GM18511 (cell line): ENCODE measurements around the gene PRR19.

Experiments used
- ATAC-seq: cut with Tn5 transposase; IDR thresholded peaks from one replicate; pipeline ENCODE4 v1.9.1; 2021; ENCODE audit warnings: mild to moderate bottlenecking, moderate library complexity; ENCODE audit not compliant: unreplicated experiment

PRR19 gene

DNA sequence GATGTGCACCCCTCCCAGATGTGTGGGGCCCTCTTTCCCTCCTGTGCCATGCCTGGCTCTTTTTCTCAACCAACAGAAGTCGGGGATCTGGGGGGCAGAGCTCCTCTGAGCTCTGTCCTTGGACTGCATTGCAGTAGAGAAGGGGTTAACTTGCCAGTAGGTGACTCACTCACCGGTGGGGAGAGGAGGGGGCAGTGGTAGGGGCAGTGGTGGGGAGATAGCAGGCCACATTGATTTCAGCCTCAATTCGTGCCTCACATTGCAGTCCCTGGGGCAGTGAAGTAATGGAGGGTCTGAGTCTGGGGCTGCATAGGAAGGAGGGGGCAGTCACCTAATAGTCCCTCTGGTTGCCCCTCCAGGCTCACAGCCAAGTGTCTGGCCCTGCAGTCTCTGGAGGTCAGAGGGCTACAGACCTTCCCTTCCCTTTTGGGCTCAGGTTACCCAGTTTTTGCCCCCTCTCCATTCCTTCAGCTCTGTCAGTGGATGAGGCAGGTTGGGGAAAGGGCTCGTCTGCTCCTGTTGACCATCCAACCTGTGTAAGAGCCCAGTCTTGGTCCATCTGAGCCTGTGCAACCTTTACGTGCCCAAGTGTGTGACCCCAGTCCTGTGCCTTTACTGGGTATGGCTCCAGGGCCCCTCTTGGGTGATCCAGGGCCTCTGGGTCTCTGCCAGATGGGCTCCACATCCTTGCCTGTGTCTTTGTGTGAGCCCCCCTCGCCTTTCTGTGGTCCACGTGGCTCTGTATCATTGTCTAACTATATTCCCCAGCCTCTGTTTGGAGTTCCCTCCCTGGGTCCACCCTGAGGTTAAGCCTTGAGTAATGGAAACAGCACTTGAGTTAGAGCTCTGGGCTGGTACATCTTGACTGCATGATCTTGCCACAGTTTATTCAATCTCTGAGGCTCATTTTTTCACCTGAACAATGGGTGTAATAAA is 19.8 kb upstream of the PRR19 start:
- ATAC-seq = no peak

GRCh38 chr19:42282819-42283187 is 19.1 kb upstream of the PRR19 start:
- ATAC-seq = no peak

DNA sequence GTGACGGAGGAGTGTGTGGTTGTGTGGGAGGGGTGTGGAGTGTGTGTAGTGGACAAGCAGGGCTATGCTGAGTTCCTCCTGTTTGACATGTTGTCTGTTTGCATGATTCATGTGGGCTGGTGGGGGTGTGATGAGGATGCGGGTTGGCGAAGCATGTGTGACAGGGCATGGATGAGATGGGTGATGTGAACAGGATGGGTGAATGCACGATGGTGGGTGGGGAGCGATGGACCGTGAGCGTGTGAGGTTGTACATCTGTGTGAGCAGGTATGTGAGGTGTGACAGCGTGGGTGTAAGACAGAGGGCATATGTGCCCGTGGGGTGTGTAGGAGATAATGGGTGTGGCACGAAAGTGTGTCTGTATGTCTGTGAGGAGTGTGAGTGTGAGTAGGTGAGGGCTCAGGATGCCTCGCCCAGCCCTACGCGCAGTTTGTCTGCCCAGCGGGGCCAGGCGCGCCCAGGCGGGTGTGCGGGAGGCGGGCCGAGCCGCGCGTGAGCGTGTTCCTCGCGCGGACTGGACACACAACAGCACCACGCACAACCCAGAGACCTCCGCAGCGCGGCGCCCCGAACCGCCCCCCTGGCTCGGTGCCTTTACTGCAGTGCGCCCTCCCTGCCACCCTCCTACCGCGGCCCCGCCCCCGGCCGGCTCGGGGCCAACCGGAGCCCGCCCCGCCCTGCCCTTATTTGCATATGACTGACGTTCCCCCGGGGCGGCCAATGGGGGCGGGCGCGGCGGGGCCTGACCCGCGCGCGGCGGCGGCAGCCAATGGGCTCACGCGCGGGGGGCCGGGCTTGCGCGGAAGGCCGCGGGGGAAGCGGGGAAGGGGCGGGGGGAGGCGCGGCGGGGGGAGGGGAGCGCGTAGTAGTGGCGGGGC is 18.5 kb upstream of the PRR19 start:
- ATAC-seq = peak; percentile 46

- ATAC-seq = peak; percentile 34
These were observed 17.8 kb upstream of the PRR19 start for GRCh38 chr19:42284066-42284501.

DNA sequence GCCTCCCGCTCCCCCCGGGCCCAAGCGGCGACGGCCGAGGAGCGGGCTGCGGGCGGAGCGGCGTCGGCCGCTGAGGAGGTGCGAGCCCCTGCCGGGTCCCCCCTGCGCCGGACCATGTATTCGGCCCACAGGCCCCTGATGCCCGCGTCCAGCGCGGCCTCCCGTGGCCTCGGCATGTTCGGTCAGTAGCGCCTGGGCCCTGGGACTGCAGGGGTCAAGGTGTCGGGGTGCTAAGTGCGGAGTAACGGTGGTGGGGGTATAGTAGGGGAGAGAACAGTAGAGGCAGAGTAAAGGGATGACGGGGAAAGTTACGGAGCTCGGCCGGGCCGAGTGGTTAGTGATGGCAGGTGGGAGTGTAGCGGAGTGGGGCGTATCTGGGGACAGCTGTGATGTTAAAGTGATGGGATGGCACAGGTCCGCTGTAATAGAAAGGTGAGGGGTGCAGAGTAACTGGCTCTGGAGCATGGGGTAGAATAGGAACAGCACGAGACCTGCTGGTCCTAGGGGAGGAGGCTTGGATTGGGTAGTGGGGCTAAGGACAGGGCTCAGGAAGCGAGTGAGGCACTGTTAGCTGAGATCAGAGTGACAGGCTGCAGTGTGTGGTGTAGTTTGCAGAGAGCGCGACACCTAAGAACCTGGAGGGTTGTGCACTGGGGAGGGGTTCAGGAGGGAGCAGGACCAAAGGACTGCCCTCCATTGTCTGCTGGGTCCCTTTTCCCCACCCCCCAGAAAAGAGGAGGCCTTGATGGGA is 17.2 kb upstream of the PRR19 start:
- ATAC-seq = no peak

- no peak for ATAC-seq
These were observed 16.4 kb upstream of the PRR19 start for GRCh38 chr19:42285541-42285941.

DNA sequence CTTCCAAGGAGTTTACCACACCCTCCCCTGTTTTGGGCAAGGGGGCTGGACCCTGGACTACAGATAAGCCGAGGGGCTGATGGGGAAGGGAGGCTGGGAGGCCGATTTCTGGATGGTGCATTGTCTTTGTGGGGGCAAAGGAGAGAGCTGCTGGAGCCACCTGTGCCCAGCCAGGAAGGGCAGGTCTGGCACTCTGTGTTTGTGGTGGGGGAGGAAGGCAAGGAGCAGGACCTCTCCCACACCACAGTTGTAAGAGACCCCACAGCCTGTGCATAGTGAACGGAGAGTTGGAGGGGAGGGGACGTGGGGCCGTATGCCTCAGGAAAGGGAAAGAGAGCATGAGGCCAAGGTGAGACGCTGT is 16.0 kb upstream of the PRR19 start:
- no peak for ATAC-seq

DNA sequence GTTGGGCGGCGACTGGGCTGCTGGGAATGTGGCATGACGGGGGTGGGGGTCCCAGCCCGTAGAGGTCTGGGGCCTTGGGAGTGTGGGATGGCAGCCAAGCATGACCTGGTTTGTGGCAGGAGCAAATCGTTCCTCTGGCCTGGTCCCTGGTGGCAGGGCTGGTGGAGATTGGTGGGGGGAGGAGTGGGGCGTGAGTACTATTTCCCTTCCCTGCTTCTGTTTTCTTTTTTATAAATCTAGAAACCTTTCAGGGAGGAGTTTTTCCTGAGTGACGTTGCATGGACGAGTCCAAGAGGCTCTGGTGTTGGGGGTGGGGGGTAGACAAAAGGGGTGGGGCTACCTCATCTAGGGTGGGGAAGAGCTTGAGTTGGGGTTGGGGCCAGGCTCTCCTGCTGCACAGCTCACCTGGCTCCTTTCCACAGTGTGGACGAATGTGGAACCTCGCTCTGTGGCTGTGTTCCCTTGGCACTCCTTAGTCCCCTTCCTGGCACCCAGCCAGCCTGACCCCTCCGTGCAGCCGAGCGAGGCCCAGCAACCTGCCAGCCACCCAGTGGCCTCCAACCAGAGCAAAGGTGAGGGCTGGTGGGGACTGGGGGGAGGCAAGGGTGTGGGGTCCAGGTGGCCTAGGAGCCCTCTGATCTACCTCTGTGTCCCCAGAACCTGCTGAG is 15.4 kb upstream of the PRR19 start:
- ATAC-seq = no peak

DNA sequence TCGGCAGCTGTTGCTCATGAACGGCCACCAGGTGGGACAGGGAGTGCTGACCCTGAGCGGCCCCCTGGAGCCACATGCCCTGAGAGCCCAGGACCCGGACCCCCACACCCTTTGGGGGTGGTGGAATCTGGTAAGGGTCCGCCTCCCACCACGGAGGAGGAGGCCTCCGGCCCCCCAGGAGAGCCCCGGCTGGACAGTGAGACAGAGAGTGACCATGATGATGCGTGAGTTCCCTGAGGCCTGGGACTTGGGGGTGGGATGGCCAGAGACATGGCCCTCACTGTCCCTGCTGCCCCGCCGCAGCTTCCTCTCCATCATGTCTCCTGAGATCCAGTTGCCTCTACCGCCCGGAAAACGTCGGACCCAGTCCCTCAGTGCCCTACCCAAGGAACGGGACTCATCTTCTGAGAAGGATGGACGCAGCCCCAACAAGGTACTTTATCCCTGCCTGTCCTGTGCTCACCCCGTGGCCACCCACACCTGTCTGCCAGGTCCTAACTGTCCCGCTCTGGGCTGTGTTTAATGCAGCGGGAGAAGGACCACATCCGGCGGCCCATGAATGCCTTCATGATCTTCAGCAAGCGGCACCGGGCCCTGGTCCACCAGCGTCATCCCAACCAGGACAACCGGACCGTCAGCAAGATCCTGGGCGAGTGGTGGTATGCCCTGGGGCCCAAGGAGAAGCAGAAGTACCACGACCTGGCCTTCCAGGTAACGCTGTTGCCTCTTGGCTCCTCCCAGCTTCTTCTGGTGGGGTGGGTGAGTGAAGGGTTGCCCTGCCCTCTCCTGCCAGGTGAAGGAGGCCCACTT is 14.7 kb upstream of the PRR19 start:
- no peak for ATAC-seq

DNA sequence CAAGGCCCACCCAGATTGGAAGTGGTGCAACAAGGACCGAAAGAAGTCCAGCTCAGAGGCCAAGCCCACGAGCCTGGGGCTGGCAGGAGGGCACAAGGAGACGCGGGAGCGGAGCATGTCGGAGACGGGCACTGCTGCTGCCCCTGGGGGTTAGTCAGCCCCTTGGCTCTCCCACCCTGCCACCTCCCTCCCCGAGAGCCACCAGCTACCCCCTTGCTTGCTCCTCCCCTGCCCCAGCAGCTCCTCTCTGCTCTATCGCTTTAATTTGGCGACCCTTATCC is 14.2 kb upstream of the PRR19 start:
- ATAC-seq = no peak

DNA sequence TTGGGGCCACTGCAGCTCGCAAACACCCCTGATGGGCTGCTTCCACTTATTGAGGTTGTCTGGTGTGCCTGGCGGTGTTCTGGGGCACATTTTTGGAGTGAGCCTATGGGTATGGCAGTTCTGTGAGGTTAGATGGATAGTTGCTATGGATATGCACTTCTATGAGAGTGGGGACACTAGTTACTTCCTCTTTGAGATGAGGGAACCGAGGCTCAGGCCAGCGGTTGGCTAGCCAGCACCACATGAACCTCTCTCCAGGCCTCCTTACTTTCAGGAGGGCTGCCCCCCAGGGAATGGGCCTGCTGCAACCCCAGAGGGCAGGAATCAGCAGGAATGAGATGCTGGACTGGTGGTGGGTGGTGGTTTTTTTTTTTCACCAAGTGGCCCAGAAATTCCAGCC is 13.5 kb upstream of the PRR19 start:
- ATAC-seq = no peak

GRCh38 chr19:42288881-42289555 is 12.9 kb upstream of the PRR19 start:
- no peak for ATAC-seq

GRCh38 chr19:42289556-42290041 is 12.3 kb upstream of the PRR19 start:
- ATAC-seq = no peak

DNA sequence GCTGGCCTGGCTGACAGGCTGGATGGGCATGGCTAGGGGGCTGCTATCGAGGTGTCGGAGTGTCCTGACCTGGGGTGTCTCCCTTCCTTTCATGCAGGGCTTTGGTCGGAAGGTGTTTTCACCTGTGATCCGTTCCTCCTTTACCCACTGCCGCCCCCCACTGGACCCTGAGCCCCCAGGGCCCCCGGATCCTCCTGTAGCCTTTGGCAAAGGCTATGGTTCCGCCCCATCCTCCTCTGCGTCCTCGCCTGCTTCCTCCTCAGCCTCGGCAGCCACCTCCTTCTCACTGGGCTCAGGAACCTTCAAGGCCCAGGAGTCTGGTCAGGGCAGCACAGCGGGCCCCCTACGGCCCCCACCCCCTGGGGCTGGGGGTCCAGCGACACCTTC is 11.8 kb upstream of the PRR19 start:
- ATAC-seq = no peak

DNA sequence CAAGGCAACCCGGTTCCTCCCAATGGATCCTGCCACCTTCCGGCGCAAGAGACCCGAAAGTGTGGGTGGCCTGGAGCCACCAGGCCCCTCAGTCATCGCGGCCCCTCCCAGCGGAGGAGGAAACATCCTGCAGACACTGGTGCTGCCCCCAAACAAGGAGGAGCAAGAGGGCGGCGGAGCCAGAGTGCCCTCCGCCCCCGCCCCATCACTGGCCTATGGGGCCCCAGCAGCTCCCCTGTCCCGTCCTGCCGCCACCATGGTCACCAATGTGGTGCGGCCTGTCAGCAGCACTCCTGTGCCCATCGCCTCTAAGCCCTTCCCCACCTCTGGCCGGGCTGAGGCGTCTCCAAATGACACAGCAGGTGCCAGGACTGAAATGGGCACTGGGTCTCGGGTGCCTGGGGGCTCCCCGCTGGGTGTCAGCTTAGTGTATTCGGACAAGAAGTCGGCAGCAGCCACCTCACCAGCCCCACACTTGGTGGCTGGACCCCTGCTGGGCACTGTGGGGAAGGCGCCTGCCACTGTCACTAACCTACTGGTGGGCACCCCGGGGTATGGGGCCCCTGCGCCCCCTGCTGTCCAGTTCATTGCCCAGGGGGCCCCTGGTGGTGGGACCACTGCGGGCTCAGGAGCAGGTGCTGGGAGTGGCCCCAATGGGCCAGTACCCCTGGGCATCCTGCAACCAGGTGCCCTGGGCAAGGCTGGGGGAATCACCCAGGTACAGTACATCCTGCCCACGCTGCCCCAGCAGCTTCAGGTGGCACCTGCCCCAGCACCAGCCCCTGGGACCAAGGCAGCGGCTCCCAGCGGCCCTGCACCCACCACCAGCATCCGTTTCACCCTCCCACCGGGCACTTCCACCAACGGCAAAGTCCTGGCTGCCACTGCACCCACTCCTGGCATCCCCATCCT is 11.2 kb upstream of the PRR19 start:
- no peak for ATAC-seq

- no peak for ATAC-seq
These were observed 10.5 kb upstream of the PRR19 start for GRCh38 chr19:42291435-42291810.

- no peak for ATAC-seq
These were observed 9.6 kb upstream of the PRR19 start for GRCh38 chr19:42292042-42292960.
